Epithelial cell of esophagus (primary cell): ENCODE data around the gene AXDND1.
A peak's percentile ranks its signal among the peaks of the same experiment; 100 is the strongest.

Experiments used
- DNase-seq: peaks from one replicate; pipeline ENCODE4 v3.0.0; 2010; ENCODE audit warnings: low read depth
- H3K4me3 ChIP-seq: 2 replicates; pipeline ENCODE4 v1.5.1; 2011; ENCODE audit warnings: mild to moderate bottlenecking, low read length, control low read depth
- TF ChIP-seq, protein P1 (sequence below): IDR thresholded peaks from 2 replicates; pipeline ENCODE4 v1.5.1; 2011; ENCODE audit warnings: low read depth, mild to moderate bottlenecking, low read length, control low read depth, inconsistent platforms; ENCODE audit not compliant: insufficient read depth; ENCODE audit errors: missing control alignments

Gene AXDND1, protein sequence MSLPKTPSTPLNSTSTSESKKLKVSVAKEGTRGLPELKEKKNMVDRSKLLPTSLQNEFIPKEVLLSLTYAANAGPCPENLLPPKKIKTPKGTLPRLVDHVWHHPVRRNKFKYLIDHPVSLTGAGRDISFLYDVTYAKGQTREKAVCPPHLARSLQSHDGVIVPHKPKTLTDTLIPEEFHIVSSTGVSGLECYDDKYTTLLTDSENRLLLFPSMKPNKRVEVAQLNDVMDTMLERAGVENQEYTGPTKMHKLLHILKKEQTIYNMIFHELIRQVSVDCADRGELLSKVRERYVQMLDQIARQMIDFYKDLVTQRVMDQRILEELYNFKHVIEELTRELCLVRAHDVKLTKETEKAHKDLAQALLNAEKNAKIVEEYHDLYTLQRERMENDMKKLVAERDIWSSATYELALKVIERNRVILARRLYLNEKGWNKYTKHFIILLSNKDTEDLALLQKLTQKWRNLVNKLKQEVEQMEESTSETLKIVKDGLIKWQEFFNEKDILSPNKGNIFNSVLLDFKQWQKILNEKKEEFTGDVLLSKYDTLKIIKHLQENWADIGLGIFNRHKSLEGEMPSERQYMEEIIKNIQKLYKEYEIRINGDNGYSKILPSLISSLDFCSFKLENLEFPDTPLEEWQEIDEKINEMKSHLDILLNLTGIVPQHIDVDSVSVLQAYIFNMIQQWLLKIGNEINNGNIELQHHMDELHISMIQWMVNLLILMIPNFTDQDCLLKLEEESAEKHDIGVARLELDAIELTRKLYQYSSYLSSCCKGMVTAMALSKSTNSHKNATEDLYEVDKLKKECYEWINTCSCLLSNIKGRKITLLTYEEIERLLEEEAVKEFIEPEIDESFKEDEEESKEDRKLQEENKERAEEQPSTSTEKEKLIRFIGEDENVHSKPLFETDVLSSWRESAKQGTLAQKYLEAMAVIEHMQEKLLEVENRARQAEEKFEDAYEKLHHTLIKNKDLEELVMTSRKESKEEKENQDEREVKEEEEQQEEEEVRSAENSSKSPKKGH

GRCh38 chr1:179365342-179366092, at the start of gene AXDND1:
TSS of gene AXDND1 (plus strand) at chr1:179365971. CDS start at chr1:179366510, 539 bp downstream.
- TF ChIP-seq, protein P1, sequence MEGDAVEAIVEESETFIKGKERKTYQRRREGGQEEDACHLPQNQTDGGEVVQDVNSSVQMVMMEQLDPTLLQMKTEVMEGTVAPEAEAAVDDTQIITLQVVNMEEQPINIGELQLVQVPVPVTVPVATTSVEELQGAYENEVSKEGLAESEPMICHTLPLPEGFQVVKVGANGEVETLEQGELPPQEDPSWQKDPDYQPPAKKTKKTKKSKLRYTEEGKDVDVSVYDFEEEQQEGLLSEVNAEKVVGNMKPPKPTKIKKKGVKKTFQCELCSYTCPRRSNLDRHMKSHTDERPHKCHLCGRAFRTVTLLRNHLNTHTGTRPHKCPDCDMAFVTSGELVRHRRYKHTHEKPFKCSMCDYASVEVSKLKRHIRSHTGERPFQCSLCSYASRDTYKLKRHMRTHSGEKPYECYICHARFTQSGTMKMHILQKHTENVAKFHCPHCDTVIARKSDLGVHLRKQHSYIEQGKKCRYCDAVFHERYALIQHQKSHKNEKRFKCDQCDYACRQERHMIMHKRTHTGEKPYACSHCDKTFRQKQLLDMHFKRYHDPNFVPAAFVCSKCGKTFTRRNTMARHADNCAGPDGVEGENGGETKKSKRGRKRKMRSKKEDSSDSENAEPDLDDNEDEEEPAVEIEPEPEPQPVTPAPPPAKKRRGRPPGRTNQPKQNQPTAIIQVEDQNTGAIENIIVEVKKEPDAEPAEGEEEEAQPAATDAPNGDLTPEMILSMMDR = peak; percentile 8
- DNase-seq = peak; percentile 79
- H3K4me3 ChIP-seq = peak within 1 kb of the TSS; percentile 81

DNA sequence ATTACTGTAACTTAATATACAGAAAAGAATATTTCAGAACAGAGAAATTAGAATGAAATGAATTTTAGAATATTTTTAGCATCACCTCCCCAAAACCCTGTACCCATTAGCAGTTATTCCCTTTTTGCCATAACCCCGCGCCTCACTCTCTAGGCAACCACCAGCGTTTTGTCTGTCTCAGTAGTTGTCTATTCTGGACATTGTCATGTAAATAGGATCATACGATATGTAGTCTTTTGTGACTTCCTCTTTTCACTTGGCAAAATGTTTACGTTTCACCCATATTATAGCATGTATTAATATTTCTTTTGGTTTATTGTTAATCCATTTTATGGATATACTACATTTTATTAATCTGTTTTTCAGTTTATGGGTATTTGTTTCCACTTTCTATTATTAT, 47.3 kb upstream of the AXDND1 start:
- TF ChIP-seq, protein P1 = no peak
- DNase-seq = no peak
- H3K4me3 ChIP-seq = no peak overlapping the region

- H3K4me3 ChIP-seq = no peak overlapping the region
- no peak for DNase-seq
- TF ChIP-seq, protein P1 = no peak
These were observed 44.1 kb upstream of the AXDND1 start for GRCh38 chr1:179321533-179322216.

DNA sequence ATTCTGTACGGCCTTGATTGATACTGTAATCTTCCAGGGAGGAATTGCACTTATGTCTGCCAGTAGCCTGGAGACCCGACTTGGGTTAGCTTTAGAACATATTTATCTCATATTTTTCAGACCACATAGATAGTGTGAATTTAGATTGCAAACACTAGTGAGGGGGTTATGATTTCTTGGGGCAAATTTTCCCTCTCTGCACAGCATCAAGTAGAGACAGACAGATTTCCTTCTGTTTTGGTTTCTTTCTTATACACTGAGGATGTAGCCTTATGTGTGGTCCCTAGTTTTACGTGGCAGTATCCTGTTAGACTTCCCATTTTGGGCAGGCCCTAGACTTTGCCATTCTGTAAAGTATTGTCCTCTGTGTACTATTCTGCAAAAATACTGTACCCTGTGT, 43.2 kb upstream of the AXDND1 start:
- no peak overlapping the region for H3K4me3 ChIP-seq
- DNase-seq = no peak
- TF ChIP-seq, protein P1 = no peak

DNA sequence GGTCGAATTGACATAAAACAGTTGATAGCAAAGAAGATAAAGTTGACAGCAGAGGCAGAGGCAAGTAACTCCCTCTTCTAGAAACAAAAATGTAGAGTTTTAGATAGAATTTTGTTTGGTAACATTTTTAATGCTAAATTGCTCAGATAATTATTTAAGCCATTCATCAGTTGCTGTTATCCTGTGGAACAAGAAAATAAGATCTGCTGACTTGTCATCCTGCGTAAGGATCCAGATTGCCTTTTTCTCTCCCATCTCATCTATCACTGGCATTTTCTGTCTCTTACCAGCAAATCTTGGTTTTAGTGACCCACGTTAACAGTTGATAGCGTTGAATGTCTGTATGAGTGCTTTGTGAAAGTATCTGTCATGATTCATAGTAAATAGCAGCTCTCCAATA, 42.3 kb upstream of the AXDND1 start:
- DNase-seq = no peak
- H3K4me3 ChIP-seq = no peak overlapping the region
- TF ChIP-seq, protein P1 = no peak

- no peak for DNase-seq
- H3K4me3 ChIP-seq = no peak overlapping the region
- TF ChIP-seq, protein P1 = no peak
These were observed 39.9 kb upstream of the AXDND1 start for GRCh38 chr1:179325836-179326235.
